Suprapubic skin (tissue), 3 donors: Measurements from ENCODE around the gene PEBP1.

ENCODE experiments used
- CTCF ChIP-seq, 2 donors: fragments of 200-600 bp in 1 of 2; fragments of 450-650 bp in 1 of 2; sonication (generic) in 1 of 2; IDR thresholded peaks; one replicate each; pipeline ENCODE4 v1.5.1; 2016 to 2019; ENCODE audit warnings: antibody characterized with exemption in 2 of 2, mild to moderate bottlenecking in 1 of 2, moderate library complexity in 1 of 2
- EP300 ChIP-seq: sonication (generic); formaldehyde crosslinking; IDR thresholded peaks from one replicate; pipeline ENCODE4 v1.6.1; 2017; ENCODE audit warnings: antibody characterized with exemption

- TF ChIP-seq CTCF (IDR thresholded peaks at IDR 0.05) (no peak), EP300 (no peak)
Observed at GRCh38 chr12:118160536-118160935, 24.6 kb downstream of the PEBP1 start.
